Measurements from ENCODE around the gene OR1E1.

Gene OR1E1

GRCh38 chr17:3398310-3398709, at the start of gene OR1E1:
OR1E1 (minus strand) TSS chr17:3398410; CDS start chr17:3398410, 0 bp downstream.
- TF ChIP-seq GATA2 (IDR thresholded peaks at IDR 0.05; ENCODE audit: low read depth, low read length) (no peak), GATA3 (IDR thresholded peaks at IDR 0.05; ENCODE audit: low read depth, low read length) (no peak)

GRCh38 chr17:3447625-3448024, 49.4 kb upstream of the OR1E1 start:
- TF ChIP-seq GATA3 (IDR thresholded peaks at IDR 0.05; ENCODE audit: low read depth, low read length) (no peak), GATA2 (IDR thresholded peaks at IDR 0.05; ENCODE audit: low read depth, low read length) (no peak)

- no peak for TF ChIP-seq GATA3 (IDR thresholded peaks at IDR 0.05; ENCODE audit: low read depth, low read length)
- TF ChIP-seq GATA2 (IDR thresholded peaks at IDR 0.05; ENCODE audit: low read depth, low read length), result no peak
Observed at GRCh38 chr17:3440451-3440850, 42.2 kb upstream of the OR1E1 start.

- no peak for TF ChIP-seq GATA2 (IDR thresholded peaks at IDR 0.05; ENCODE audit: low read depth, low read length)
- TF ChIP-seq GATA3 (IDR thresholded peaks at IDR 0.05; ENCODE audit: low read depth, low read length), result no peak
Observed at GRCh38 chr17:3438368-3438767, 40.2 kb upstream of the OR1E1 start.

GRCh38 chr17:3433741-3434140, 35.5 kb upstream of the OR1E1 start, which contains the start of gene OR1E2:
OR1E2 (minus strand) TSS chr17:3433841; CDS start chr17:3433841, 0 bp downstream.
- no peak for TF ChIP-seq GATA2 (IDR thresholded peaks at IDR 0.05; ENCODE audit: low read depth, low read length)
- TF ChIP-seq GATA3 (IDR thresholded peaks at IDR 0.05; ENCODE audit: low read depth, low read length), result no peak

- no peak for TF ChIP-seq GATA2 (IDR thresholded peaks at IDR 0.05; ENCODE audit: low read depth, low read length)
- TF ChIP-seq GATA3 (IDR thresholded peaks at IDR 0.05; ENCODE audit: low read depth, low read length), result no peak
Observed at GRCh38 chr17:3418222-3418621, 20.0 kb upstream of the OR1E1 start.

GRCh38 chr17:3415610-3416009, 17.4 kb upstream of the OR1E1 start:
- TF ChIP-seq GATA2 (IDR thresholded peaks at IDR 0.05; ENCODE audit: low read depth, low read length), result no peak
- no peak for TF ChIP-seq GATA3 (IDR thresholded peaks at IDR 0.05; ENCODE audit: low read depth, low read length)

GRCh38 chr17:3411070-3411469, 12.9 kb upstream of the OR1E1 start, which contains the start of gene OR3A3:
OR3A3 (plus strand) TSS chr17:3411370.
- TF ChIP-seq GATA3 (IDR thresholded peaks at IDR 0.05; ENCODE audit: low read depth, low read length) (no peak), GATA2 (IDR thresholded peaks at IDR 0.05; ENCODE audit: low read depth, low read length) (no peak)

- TF ChIP-seq GATA3 (IDR thresholded peaks at IDR 0.05; ENCODE audit: low read depth, low read length), result no peak
- TF ChIP-seq GATA2 (IDR thresholded peaks at IDR 0.05; ENCODE audit: low read depth, low read length), result no peak
Observed at GRCh38 chr17:3401786-3402185, 3.6 kb upstream of the OR1E1 start.

- TF ChIP-seq GATA3 (IDR thresholded peaks at IDR 0.05; ENCODE audit: low read depth, low read length) (no peak), GATA2 (IDR thresholded peaks at IDR 0.05; ENCODE audit: low read depth, low read length) (no peak)
Observed at GRCh38 chr17:3400055-3400454, 1.8 kb upstream of the OR1E1 start.

- no peak for TF ChIP-seq GATA3 (IDR thresholded peaks at IDR 0.05; ENCODE audit: low read depth, low read length)
- no peak for TF ChIP-seq GATA2 (IDR thresholded peaks at IDR 0.05; ENCODE audit: low read depth, low read length)
Observed at GRCh38 chr17:3389791-3390190, 8.4 kb downstream of the OR1E1 start.

GRCh38 chr17:3385869-3386816, 12.1 kb downstream of the OR1E1 start, which contains the start of gene OR3A2:
OR3A2 (minus strand) TSS chr17:3386308.
- TF ChIP-seq GATA3 (IDR thresholded peaks at IDR 0.05; ENCODE audit: low read depth, low read length) (no peak), GATA2 (IDR thresholded peaks at IDR 0.05; ENCODE audit: low read depth, low read length) (no peak)

GRCh38 chr17:3381957-3382356, 16.3 kb downstream of the OR1E1 start:
- TF ChIP-seq GATA2 (IDR thresholded peaks at IDR 0.05; ENCODE audit: low read depth, low read length), result no peak
- TF ChIP-seq GATA3 (IDR thresholded peaks at IDR 0.05; ENCODE audit: low read depth, low read length), result no peak

GRCh38 chr17:3378321-3378720, 19.9 kb downstream of the OR1E1 start:
- no peak for TF ChIP-seq GATA2 (IDR thresholded peaks at IDR 0.05; ENCODE audit: low read depth, low read length)
- no peak for TF ChIP-seq GATA3 (IDR thresholded peaks at IDR 0.05; ENCODE audit: low read depth, low read length)

All from SH-SY5Y (cell line).